ENCODE measurements around the gene MTO1.

Gene MTO1

DNA sequence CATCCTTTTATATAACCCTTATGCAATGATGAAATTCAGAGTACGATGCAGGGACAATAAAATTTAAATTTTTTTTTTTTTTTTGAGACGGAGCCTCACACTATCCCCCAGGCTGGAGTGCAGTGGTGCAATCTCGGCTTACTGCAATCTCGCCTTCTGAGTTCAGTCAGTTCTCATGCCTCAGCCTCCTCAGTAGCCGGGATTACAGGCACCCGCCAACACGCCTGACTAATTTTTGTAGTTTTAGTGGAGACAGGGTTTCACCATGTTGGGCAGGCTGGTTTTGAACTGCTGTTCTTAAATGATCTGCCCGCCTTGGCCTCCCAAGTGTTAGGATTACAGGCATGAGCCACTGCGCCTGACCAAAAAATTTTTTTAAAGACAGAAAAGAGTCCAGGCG is 15.2 kb downstream of the MTO1 start:
- no peaks in the 10 kb centered on the region for H3K4me1 ChIP-seq (ENCODE audit: control insufficient read depth, insufficient read depth, low read length)
- ChIA-PET POLR2A (interaction anchor here (0.6 to 1.2 kb wide), 3 partner anchors 7 to 44 kb away, joined by 3 to 8 read pairs (median 3); partner anchors contain the start of gene EEF1A1), CTCF (interaction anchor here (0.6 to 0.9 kb wide), 3 partner anchors 10 to 88 kb away, joined by 3 to 5 read pairs (median 4); no protein-coding TSS in a partner anchor)
- TF ChIP-seq ZFHX2 (tag by site-specific recombination; conservative IDR thresholded peaks at IDR 0.05) (no peak), SETDB1 (IDR thresholded peaks at IDR 0.05; ENCODE audit: insufficient read length, low read length) (no peak)
- TF ChIP-seq, protein P1, sequence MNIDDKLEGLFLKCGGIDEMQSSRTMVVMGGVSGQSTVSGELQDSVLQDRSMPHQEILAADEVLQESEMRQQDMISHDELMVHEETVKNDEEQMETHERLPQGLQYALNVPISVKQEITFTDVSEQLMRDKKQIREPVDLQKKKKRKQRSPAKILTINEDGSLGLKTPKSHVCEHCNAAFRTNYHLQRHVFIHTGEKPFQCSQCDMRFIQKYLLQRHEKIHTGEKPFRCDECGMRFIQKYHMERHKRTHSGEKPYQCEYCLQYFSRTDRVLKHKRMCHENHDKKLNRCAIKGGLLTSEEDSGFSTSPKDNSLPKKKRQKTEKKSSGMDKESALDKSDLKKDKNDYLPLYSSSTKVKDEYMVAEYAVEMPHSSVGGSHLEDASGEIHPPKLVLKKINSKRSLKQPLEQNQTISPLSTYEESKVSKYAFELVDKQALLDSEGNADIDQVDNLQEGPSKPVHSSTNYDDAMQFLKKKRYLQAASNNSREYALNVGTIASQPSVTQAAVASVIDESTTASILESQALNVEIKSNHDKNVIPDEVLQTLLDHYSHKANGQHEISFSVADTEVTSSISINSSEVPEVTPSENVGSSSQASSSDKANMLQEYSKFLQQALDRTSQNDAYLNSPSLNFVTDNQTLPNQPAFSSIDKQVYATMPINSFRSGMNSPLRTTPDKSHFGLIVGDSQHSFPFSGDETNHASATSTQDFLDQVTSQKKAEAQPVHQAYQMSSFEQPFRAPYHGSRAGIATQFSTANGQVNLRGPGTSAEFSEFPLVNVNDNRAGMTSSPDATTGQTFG (tag by site-specific recombination; IDR thresholded peaks at IDR 0.05; ENCODE audit: borderline replicate concordance) = no peak
- no peaks in the 10 kb centered on the region for H3K9me3 ChIP-seq (ENCODE audit: control insufficient read depth, insufficient read depth, low read depth, low read length)
- H3K4me3 ChIP-seq (ENCODE audit: low read depth, low read length) = no peak overlapping the region
- peaks cover 65 to 89% of the 10 kb centered on the region in 2 experiments for H3K36me3 ChIP-seq (ENCODE audit: control insufficient read depth in 2 of 2, insufficient read depth in 1 of 2, low read length in 2 of 2)
- H3K27ac ChIP-seq (ENCODE audit: extremely low read depth, low read depth, low read length) = no peak overlapping the region

DNA sequence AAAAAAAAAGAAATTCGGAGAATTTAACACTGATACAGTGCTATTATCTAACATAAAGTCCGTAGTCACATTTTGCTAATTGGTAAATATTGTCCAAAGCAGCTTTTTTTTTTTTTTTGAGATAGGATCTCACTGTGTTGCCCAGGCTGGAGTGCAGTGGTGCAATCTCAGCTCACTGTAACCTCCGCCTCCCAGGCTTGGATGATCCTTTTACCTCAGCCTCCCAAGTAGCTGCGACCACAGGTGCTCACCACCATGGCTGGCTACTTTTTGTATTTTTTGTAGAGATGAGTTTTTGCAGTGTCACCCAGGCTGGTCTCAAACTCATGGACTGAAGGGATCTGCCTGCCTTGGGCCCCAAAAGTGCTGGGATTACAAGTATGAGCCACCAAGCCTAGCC is 15.9 kb downstream of the MTO1 start:
- H3K4me1 ChIP-seq (ENCODE audit: control insufficient read depth, insufficient read depth, low read length) = no peaks in the 10 kb centered on the region
- no peaks in the 10 kb centered on the region for H3K9me3 ChIP-seq (ENCODE audit: control insufficient read depth, insufficient read depth, low read depth, low read length)
- no peak overlapping the region for H3K27ac ChIP-seq (ENCODE audit: extremely low read depth, low read depth, low read length)
- H3K36me3 ChIP-seq (ENCODE audit: control insufficient read depth in 2 of 2, insufficient read depth in 1 of 2, low read length in 2 of 2) = peaks cover 66 to 90% of the 10 kb centered on the region in 2 experiments
- ChIA-PET CTCF (no interaction called here), POLR2A (interaction anchor here (0.6 to 1.2 kb wide), 4 partner anchors 8 to 1078 kb away, joined by 3 to 8 read pairs (median 3); partner anchors contain the start of gene EEF1A1)
- TF ChIP-seq ZBTB26 (tag by site-specific recombination; optimal IDR thresholded peaks at IDR 0.05) (no peak), ZNF112 (tag by site-specific recombination; IDR thresholded peaks at IDR 0.05) (no peak), ZNF623 (tag by site-specific recombination; IDR thresholded peaks at IDR 0.05) (no peak), ZSCAN30 (tag by site-specific recombination; IDR thresholded peaks at IDR 0.05) (no peak), ZNF626 (tag by site-specific recombination; IDR thresholded peaks at IDR 0.05) (no peak), ZNF596 (tag by site-specific recombination; IDR thresholded peaks at IDR 0.05) (no peak), ZNF660 (tag by site-specific recombination; IDR thresholded peaks at IDR 0.05) (no peak), ZNF223 (tag by site-specific recombination; IDR thresholded peaks at IDR 0.05) (no peak), GLIS2 (tag by site-specific recombination; IDR thresholded peaks at IDR 0.05) (no peak), ZNF558 (tag by site-specific recombination; IDR thresholded peaks at IDR 0.05) (no peak)
- TF ChIP-seq, protein P2, sequence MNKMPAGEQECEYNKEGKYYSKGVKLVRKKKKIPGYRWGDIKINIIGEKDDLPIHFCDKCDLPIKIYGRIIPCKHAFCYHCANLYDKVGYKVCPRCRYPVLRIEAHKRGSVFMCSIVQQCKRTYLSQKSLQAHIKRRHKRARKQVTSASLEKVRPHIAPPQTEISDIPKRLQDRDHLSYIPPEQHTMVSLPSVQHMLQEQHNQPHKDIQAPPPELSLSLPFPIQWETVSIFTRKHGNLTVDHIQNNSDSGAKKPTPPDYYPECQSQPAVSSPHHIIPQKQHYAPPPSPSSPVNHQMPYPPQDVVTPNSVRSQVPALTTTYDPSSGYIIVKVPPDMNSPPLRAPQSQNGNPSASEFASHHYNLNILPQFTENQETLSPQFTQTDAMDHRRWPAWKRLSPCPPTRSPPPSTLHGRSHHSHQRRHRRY (tag by site-specific recombination; IDR thresholded peaks at IDR 0.05) = no peak
- no peak overlapping the region for H3K4me3 ChIP-seq (ENCODE audit: low read depth, low read length)

GRCh38 chr6:73481969-73482368 is 20.4 kb downstream of the MTO1 start:
- Histone ChIP-seq H3K36me3 (ENCODE audit: control insufficient read depth in 2 of 2, insufficient read depth in 1 of 2, low read length in 2 of 2) (peaks cover 68 to 95% of the 10 kb centered on the region in 2 experiments), H3K27ac (ENCODE audit: extremely low read depth, low read depth, low read length) (no peak overlapping the region), H3K4me1 (ENCODE audit: control insufficient read depth, insufficient read depth, low read length) (no peaks in the 10 kb centered on the region), H3K9me3 (ENCODE audit: control insufficient read depth, insufficient read depth, low read depth, low read length) (no peaks in the 10 kb centered on the region), H3K4me3 (ENCODE audit: low read depth, low read length) (no peak overlapping the region)
- CTCF ChIA-PET = interaction anchor here (1.0 kb wide), 1 partner anchor 129 kb away, joined by 3 read pairs; no protein-coding TSS in a partner anchor
- TF ChIP-seq ZNF549 (tag by site-specific recombination; IDR thresholded peaks at IDR 0.05) = no peak
- no peak for TF ChIP-seq ZNF341 (tag by site-specific recombination; IDR thresholded peaks at IDR 0.05; ENCODE audit: low read depth)
- TF ChIP-seq, protein P3, sequence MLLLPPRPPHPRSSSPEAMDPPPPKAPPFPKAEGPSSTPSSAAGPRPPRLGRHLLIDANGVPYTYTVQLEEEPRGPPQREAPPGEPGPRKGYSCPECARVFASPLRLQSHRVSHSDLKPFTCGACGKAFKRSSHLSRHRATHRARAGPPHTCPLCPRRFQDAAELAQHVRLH (tag by site-specific recombination; IDR thresholded peaks at IDR 0.05) = no peak
- TF ChIP-seq, protein P4, sequence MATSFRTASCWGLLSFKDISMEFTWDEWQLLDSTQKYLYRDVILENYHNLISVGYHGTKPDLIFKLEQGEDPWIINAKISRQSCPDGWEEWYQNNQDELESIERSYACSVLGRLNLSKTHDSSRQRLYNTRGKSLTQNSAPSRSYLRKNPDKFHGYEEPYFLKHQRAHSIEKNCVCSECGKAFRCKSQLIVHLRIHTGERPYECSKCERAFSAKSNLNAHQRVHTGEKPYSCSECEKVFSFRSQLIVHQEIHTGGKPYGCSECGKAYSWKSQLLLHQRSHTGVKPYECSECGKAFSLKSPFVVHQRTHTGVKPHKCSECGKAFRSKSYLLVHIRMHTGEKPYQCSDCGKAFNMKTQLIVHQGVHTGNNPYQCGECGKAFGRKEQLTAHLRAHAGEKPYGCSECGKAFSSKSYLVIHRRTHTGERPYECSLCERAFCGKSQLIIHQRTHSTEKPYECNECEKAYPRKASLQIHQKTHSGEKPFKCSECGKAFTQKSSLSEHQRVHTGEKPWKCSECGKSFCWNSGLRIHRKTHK (tag by site-specific recombination; IDR thresholded peaks at IDR 0.05) = no peak
- no peak for TF ChIP-seq ZSCAN16 (tag by site-specific recombination; IDR thresholded peaks at IDR 0.05)
- TF ChIP-seq ZNF701 (tag by site-specific recombination; IDR thresholded peaks at IDR 0.05) = no peak
- no peak for TF ChIP-seq ZFP41 (tag by site-specific recombination; IDR thresholded peaks at IDR 0.05; ENCODE audit: borderline replicate concordance)
- TF ChIP-seq KLF10 (tag by site-specific recombination; IDR thresholded peaks at IDR 0.05) = no peak
- no peak for TF ChIP-seq ZNF555 (tag by site-specific recombination; conservative IDR thresholded peaks at IDR 0.05)
- TF ChIP-seq, protein P2 (tag by site-specific recombination; IDR thresholded peaks at IDR 0.05) = no peak
- TF ChIP-seq ZNF48 (tag by site-specific recombination; IDR thresholded peaks at IDR 0.05) = no peak
- TF ChIP-seq ZNF544 (tag by site-specific recombination; IDR thresholded peaks at IDR 0.05) = no peak
- POLR2A ChIA-PET = interaction anchor here (0.6 to 1.8 kb wide), 3 partner anchors 20 to 251 kb away, joined by 3 to 5 read pairs (median 3); partner anchors contain the start of gene MTO1

All from HEK293 (cell line).